ENCODE results near the gene FAM118A.

GRCh38 chr22:45294030-45294429 is 15.7 kb upstream of the FAM118A start:
- TF ChIP-seq CTCF (IDR thresholded peaks at IDR 0.05): no peak
- TF ChIP-seq POLR2A (IDR thresholded peaks at IDR 0.05): no peak
